ENCODE measurements around the gene NEURL1.

NEURL1 gene, protein sequence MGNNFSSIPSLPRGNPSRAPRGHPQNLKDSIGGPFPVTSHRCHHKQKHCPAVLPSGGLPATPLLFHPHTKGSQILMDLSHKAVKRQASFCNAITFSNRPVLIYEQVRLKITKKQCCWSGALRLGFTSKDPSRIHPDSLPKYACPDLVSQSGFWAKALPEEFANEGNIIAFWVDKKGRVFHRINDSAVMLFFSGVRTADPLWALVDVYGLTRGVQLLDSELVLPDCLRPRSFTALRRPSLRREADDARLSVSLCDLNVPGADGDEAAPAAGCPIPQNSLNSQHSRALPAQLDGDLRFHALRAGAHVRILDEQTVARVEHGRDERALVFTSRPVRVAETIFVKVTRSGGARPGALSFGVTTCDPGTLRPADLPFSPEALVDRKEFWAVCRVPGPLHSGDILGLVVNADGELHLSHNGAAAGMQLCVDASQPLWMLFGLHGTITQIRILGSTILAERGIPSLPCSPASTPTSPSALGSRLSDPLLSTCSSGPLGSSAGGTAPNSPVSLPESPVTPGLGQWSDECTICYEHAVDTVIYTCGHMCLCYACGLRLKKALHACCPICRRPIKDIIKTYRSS

GRCh38 chr10:103493362-103493915 lies at the start of gene NEURL1:
Gene NEURL1, plus strand, starts transcription at chr10:103493705. Its CDS starts 683 bp downstream, at chr10:103494388.
- DNase-seq = peak in 1 of 6 experiments; percentile 11

GRCh38 chr10:103444478-103444877 lies 49.0 kb upstream of the NEURL1 start:
- no peak for DNase-seq

GRCh38 chr10:103445366-103445765 lies 48.1 kb upstream of the NEURL1 start:
- DNase-seq = no peak

DNA sequence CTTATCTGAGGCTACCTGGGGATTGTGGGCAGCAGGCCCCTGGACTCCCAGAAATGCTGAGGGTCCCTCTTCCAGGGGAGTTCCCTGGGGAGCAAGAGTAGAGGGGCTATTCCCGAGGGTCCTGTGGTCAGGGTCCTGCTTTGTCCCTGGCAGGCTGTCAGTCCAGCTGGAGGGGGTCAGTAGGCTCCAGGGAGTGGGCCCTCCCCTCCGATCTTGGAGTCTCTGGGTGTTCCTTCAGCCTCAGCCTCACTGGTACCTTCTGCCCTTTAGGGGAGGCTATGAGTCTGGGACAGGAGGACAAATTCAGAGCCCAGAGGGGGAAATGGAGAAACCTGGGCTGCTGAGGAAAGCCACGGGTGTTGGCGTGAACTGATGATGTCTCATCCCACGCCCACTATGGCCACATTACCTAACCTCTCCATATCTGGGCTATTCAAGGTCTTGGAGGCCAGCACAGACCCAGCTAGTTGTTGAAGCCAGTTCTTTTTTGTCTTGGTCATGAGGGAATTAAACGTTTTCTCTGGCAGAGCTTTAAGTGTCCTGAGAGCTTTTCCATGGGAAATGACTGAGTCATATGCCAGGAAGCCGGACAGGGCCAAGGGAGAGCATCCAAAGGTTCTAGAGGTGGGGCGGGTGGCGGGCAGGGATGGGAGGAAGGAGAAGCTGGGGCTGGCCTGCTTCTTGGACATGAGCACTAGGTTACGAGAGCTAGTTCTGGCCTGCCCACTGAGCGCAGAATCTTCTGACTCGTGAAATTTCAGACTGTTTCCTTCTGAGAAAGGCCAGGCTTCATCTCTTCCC lies 47.5 kb upstream of the NEURL1 start:
- DNase-seq = no peak

DNA sequence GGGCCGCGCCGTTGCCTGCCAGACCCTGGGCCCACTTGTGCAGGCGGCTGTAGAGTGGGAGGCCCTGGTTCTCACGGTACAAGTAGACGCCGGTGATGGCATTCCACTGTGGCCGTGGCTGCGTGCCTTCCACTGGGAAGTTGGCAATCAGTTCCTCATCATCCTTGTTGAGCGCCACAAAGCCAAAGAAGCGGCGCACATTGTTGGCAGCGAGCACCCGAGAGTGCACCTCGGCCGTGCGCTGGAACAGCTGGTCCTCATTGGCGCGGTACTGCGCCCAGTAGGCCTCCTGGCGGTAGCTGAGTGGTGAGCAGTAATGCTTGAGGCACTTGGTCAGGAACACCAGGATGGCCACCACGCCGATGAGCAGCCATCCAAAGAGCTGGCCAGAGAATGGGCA lies 46.3 kb upstream of the NEURL1 start:
- DNase-seq = no peak

DNA sequence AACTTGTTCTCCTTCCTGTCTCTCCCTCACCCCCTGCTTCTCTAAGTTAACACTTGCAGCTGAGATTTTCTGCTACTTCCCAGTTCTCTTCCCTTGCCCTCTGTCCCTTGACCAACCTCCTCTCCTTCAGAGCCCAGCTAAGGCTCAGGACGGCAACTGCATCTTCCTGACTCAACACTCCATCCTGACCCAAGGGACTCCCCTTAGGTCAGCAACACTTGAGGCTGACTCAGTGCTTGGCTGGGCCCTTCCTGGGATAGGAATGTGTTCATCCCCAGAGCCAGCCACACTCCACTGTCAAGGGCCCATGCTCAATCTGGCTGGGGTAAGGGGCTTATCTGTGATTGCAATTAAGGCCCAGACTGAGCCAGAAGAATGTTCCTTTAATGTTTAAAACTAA lies 44.8 kb upstream of the NEURL1 start:
- no peak for DNase-seq

DNA sequence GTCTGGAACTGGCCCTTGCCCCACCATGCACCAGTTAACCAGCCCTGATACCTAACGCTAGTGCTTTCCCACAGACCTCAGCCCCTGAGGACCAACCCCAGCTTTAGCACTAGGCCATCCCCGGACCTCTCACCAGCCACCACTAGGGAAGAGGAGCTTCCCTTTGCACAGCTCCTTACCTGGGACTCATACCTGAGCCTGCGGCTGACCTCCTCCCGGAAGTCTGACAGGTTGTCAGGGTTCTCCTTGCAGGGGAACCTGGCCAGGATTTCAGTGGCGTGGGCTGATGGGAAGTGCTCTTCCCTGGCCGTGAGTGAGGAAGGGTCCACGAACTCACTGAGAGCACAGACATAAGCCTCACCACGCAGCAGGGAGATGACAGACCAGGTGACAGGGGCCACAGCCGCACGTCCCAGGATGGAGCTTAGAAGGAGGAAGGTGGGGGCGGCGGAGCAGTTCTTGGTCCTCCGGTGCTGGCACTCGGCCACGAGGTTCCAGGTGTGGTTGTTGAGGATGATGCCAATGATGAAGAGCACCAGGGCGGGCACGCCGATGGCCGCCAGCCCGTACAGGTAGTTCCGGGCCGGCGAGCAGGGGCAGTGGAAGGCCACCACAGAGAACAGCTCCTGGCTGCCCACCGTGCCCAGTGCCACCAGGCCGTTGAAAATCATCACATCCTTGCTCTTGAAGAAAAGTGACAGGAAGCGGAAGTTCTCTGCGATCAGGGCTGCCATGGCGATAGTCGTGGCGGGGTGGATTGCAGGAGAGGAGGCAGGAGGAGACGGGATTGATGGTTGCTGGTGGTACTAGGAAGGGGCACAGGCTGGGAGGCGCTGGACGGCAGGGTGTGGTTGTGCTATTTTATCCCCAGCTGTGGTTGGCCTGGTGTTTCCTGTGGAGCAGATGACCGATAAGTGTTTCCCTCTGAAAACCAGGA lies 44.0 kb upstream of the NEURL1 start:
- DNase-seq = peak in 1 of 6 experiments; percentile 5

- DNase-seq = no peak
These were observed 43.3 kb upstream of the NEURL1 start for GRCh38 chr10:103450201-103450695.

DNA sequence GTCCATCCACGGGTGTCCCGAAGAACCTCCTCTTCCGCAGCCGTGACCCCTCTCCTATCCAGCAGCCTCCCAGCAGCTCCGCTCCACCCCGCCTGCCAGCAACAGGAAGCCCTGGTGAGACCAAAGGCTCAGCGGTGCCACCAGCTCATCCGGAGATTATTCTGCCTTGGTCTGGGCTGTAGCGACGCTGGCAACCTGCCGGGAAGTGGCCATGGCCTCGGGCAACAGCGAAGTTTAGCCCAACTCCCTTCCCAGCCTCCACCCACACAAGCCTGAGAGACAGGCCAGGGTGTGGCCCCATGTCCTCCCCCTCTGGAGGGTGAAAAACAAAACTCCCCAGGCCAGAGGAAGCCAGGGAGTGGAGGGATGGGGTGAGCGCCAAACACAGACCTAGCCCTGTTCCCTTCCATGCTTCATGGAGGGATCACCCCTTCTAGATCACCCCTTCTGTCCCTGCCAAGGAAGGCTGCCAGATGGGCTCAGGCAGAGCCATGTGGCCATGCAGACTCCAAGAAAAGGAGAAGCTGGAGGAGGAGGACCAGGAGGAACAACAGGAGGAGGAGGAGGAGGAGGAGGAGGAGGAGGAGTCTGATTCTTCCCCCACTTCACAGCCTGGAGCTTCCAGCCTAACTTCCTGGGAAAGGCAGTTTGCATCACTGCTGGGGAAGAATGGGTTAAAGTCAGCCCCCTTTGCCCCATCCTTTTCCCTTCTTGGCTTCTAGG lies 42.3 kb upstream of the NEURL1 start:
- DNase-seq = peak in 4 of 6 experiments; percentile 24 to 46 (median 32)

DNA sequence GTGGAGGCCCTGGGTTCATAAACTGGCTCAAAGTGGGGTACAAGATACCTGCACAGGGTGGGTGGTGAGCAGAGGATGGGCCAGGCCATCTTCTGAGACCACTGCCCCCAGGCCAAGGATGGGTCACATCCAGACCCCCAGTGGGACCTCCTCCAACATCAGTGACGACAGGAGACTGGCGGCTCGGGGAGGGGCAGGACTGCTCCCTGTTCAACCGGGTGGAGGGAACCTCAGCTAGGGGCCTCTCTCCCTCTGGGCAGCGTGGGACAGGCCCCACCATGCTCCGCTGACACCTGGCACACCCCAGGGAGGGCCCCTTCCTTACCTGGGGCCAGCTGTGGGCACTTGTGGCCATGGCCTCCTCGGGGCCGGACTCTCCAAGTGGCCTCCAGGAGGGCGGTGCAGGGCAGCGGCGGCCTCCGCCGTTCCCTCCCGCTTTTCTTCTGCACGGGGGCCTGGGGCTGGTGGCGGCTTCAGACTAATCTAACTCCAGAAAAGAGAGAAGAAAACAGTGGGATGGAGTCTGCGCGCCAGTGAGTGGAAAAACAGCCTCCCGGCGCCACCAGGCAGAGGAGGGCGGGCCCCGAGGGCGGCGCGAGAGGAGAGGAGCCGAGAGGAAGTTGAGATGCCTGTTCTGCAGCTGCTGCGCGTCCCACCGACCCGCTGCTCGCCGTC lies 41.5 kb upstream of the NEURL1 start, which contains the start of gene CALHM2:
TSS of gene CALHM2 (minus strand) at position 540 of the 675 bp plus-strand sequence. CDS start 2,429 bp downstream, outside the sequence.
- DNase-seq = peak in 4 of 6 experiments; percentile 8 to 55 (median 28)

DNA sequence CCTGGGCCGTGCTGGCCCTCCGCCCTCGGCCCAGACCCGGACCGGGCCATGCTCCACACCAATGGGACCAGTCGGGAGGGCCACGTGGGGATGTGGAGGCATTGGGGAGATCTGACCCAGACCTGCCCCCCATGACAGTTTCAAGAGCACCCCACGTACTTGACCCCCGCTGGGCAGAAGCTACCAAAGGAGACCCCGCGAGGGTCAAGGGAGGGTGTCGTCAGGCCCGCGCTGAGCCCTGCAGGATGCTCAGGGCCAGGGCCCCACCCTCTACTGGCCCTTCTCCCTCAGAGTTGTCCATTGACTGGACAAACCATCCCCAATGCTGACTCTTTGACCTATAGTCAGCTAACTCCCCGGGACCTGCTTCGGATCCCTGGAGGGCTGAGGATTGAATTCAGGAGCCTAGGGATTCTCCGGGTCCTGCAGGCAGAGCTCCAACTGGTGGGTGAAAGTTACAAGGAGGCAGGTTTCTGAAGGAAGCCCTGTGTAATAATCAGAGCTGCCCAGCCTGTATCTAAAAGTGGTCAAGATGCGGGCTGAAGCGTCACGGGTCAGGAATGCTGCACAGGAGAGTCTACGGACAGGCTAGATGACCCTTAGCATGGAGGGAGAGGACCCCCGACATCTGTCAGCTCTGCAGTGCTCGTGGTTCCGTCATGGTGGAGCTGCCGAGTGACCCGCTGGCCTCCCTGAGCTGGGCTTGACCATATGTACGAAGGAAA lies 40.8 kb upstream of the NEURL1 start:
- no peak for DNase-seq

GRCh38 chr10:103454026-103454425 lies 39.5 kb upstream of the NEURL1 start:
- no peak for DNase-seq

GRCh38 chr10:103455235-103455634 lies 38.3 kb upstream of the NEURL1 start:
- DNase-seq = no peak

DNA sequence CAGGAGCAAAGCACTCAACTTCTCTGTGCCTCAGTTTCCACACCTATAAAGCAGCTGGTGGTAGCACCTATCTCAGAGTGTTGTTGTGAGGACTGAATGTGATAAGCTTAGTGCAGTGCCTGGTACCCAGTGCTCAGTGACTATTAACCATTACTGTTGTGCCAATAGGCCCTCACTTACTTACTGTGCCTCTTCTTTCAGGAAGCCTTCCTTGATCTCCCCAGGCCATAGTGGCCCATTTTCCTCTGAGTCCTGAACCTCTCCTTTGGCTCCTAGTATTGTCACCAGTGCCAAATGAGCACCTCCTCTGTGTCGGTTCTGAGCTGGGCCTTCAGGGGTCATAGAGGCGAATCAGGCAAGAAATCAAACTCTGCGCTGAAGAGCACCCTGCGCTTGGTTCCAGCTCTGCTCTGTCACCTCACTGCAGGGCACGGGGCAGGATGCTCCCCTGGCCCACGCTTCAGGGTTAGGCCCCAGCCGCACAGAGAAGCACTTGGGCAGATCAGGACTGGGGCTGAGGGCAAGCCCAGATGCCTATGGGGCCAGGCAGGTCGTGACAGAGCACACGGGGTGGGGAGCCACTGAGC lies 37.3 kb upstream of the NEURL1 start:
- no peak for DNase-seq

- DNase-seq = no peak
These were observed 36.3 kb upstream of the NEURL1 start for GRCh38 chr10:103457176-103457712.

- no peak for DNase-seq
These were observed 35.5 kb upstream of the NEURL1 start for GRCh38 chr10:103457896-103458583.

DNA sequence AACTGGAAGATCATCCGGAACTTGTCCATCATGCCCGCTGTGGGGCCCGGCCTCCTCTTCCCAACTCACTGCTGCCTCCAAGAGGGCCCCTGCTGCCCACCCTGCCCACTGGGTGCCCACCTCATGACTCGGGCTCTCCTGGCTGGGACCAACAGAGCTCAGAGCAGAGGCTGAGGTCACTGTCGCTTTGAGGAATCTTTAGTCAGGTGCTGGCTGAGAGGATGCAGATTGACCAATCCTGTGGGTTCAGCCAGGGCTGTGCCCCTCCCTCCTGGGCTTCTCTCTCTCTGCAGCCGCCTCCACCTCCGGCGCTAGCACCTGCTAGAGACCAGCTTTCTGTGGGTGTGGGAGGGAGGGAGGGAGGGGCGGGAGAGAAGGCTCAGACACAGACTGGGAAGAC lies 34.8 kb upstream of the NEURL1 start, which contains the start of gene CALHM1:
TSS of gene CALHM1 (minus strand) at position 181 of the 400 bp plus-strand sequence. CDS start at position 32, 149 bp downstream.
- no peak for DNase-seq

GRCh38 chr10:103459615-103460014 lies 33.9 kb upstream of the NEURL1 start:
- DNase-seq = no peak

Data from stimulated activated naive CD4-positive, alpha-beta T cell (primary cell).